HG03066 (cell line): ENCODE measurements around the gene DHX38.

Experiments
- ATAC-seq: cut with Tn5 transposase; IDR thresholded peaks from one replicate; pipeline ENCODE4 v1.9.1; 2021; ENCODE audit warnings: low read depth; ENCODE audit not compliant: unreplicated experiment

The DHX38 gene

GRCh38 chr16:72162105-72162692 lies 68.6 kb downstream of the DHX38 start:
- ATAC-seq: no peak
